ENCODE results near the gene GEMIN7. TPM values are rescaled to one million over a fixed set of nuclear protein-coding genes. Genes with fewer than 3 reads are reported as not detected.

GEMIN7 gene
- total and polyA plus RNA-seq, 2 donors (not counting 1 experiment from before 2014, with no cell fraction given), result 15.7 to 18.0 TPM

GRCh38 chr19:45090034-45090433 lies 11.0 kb downstream of the GEMIN7 start:
- H3K4me1 ChIP-seq (ENCODE audit: control insufficient read depth, extremely low read depth, insufficient read depth, low read length), result peaks cover 20% of the 10 kb centered on the region
- H2AFZ ChIP-seq (ENCODE audit: low read length), result no peak overlapping the region
- TF ChIP-seq, protein P1, sequence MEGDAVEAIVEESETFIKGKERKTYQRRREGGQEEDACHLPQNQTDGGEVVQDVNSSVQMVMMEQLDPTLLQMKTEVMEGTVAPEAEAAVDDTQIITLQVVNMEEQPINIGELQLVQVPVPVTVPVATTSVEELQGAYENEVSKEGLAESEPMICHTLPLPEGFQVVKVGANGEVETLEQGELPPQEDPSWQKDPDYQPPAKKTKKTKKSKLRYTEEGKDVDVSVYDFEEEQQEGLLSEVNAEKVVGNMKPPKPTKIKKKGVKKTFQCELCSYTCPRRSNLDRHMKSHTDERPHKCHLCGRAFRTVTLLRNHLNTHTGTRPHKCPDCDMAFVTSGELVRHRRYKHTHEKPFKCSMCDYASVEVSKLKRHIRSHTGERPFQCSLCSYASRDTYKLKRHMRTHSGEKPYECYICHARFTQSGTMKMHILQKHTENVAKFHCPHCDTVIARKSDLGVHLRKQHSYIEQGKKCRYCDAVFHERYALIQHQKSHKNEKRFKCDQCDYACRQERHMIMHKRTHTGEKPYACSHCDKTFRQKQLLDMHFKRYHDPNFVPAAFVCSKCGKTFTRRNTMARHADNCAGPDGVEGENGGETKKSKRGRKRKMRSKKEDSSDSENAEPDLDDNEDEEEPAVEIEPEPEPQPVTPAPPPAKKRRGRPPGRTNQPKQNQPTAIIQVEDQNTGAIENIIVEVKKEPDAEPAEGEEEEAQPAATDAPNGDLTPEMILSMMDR (conservative IDR thresholded peaks at IDR 0.05 in 1 of 2, IDR thresholded peaks at IDR 0.05 in 1 of 2; ENCODE audit: low read depth in 1 of 2, low read length in 2 of 2), result no peak
- no peak for TF ChIP-seq EZH2 (IDR thresholded peaks at IDR 0.05; ENCODE audit: low read length, missing control alignments)
- no peak overlapping the region for H3K4me2 ChIP-seq (ENCODE audit: extremely low read depth, insufficient read depth, low read length)
- peaks cover 9% of the 10 kb centered on the region for H3K36me3 ChIP-seq (ENCODE audit: control insufficient read depth, insufficient read depth, low read length)
- H3K79me2 ChIP-seq (ENCODE audit: control insufficient read depth, insufficient read depth, low read length), result peaks cover 23% of the 10 kb centered on the region
- DNase-seq (ENCODE audit: low read depth in 2 of 2), result no peak
- no peak overlapping the region for H3K4me3 ChIP-seq (replicated peaks in 1 of 4; ENCODE audit: control extremely low read depth in 1 of 4, insufficient read depth in 1 of 4, low read depth in 3 of 4, low read length in 4 of 4)
- H3K9me3 ChIP-seq (ENCODE audit: control insufficient read depth, insufficient read depth, low read depth, low read length), result no peaks in the 10 kb centered on the region
- H4K20me1 ChIP-seq (ENCODE audit: control insufficient read depth, extremely low read depth, insufficient read depth, low read length), result no peaks in the 10 kb centered on the region
- no peaks in the 10 kb centered on the region for H3K27me3 ChIP-seq (ENCODE audit: control insufficient read depth, insufficient read depth, low read length)
- H3K9ac ChIP-seq (ENCODE audit: insufficient read depth, low read length), result no peak overlapping the region
- no peak overlapping the region for H3K27ac ChIP-seq (ENCODE audit: insufficient read depth, low read length)

DNA sequence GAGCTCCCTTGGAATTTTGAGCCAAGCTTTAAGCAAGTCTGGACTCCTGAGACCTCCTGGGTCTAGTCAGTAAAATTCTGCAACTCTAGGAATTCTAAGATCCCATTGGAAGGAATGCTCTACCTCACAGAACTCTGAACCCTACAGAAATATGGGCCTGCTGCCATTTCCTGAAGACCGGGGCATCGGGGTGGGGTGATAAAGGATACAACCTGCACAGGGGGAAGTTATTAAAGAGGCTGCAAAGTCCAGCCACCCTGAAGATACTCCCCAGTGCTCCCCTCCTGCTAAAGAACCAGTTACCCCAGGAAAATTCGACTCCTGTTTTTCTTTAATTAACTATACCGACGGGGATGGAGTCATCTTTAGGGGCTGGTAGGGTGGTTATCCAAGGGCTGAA lies 11.5 kb downstream of the GEMIN7 start:
- TF ChIP-seq, protein P1 (conservative IDR thresholded peaks at IDR 0.05 in 1 of 2, IDR thresholded peaks at IDR 0.05 in 1 of 2; ENCODE audit: low read depth in 1 of 2, low read length in 2 of 2), result no peak
- no peak for TF ChIP-seq EZH2 (IDR thresholded peaks at IDR 0.05; ENCODE audit: low read length, missing control alignments)
- Histone ChIP-seq H3K79me2 (ENCODE audit: control insufficient read depth, insufficient read depth, low read length) (peaks cover 28% of the 10 kb centered on the region), H3K27ac (ENCODE audit: insufficient read depth, low read length) (peak overlapping the region; percentile 44), H3K9ac (ENCODE audit: insufficient read depth, low read length) (no peak overlapping the region), H4K20me1 (ENCODE audit: control insufficient read depth, extremely low read depth, insufficient read depth, low read length) (no peaks in the 10 kb centered on the region), H2AFZ (ENCODE audit: low read length) (no peak overlapping the region), H3K4me3 (replicated peaks in 1 of 4; ENCODE audit: control extremely low read depth in 1 of 4, insufficient read depth in 1 of 4, low read depth in 3 of 4, low read length in 4 of 4) (peak overlapping the region in 2 of 4 experiments; percentile 68 to 94), H3K4me2 (ENCODE audit: extremely low read depth, insufficient read depth, low read length) (peak overlapping the region; percentile 88), H3K36me3 (ENCODE audit: control insufficient read depth, insufficient read depth, low read length) (peaks cover 9% of the 10 kb centered on the region), H3K9me3 (ENCODE audit: control insufficient read depth, insufficient read depth, low read depth, low read length) (no peaks in the 10 kb centered on the region), H3K4me1 (ENCODE audit: control insufficient read depth, extremely low read depth, insufficient read depth, low read length) (peaks cover 20% of the 10 kb centered on the region), H3K27me3 (ENCODE audit: control insufficient read depth, insufficient read depth, low read length) (no peaks in the 10 kb centered on the region)
- no peak for DNase-seq (ENCODE audit: low read depth in 2 of 2)

DNA sequence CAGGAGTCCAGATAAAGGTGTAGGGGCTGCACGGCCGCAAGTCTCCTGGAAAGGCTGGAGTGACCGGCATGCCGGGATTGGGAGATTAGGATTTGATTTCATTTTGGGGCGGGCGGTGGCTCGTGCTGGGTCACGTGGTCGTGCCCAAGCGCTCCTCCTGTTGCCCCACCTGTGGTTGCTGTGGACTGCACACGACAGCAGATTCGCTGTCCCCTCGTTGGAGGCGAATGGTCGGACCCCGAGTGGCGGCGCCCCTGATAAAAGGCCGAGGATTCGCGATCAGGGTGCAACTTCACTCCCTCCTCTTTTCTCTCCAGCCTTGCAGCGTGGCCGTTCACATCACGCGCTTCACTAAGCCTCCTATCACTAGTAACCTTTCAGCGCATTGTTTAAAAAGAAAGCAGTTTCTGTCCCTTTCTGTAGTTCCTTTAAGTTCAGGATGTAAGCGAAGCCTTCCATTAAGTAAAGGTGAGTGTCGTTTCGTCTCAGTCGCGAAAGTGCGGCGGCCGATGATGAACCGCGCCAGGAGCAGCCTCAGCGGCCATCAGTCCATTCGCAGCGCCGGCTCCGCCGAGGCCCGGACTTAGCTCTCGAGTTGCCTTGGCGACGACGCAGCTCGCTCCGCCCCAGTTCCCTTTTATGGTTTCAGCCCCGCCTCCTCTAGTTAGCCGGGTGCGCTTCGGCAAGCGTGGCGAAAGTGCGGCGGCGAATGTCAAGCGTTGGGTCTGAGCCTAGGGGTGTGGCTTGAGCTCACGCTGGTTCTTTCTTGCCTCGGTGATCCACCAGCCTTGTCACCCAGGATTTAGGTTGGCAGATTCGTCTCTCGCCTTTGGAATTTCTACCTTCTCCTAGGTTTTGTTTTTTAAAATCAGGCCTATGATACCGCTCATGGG lies 12.2 kb downstream of the GEMIN7 start:
- H2AFZ ChIP-seq (ENCODE audit: low read length), result peak overlapping the region; percentile 70
- no peaks in the 10 kb centered on the region for H3K9me3 ChIP-seq (ENCODE audit: control insufficient read depth, insufficient read depth, low read depth, low read length)
- H3K79me2 ChIP-seq (ENCODE audit: control insufficient read depth, insufficient read depth, low read length), result peaks cover 35% of the 10 kb centered on the region
- TF ChIP-seq, protein P1 (conservative IDR thresholded peaks at IDR 0.05 in 1 of 2, IDR thresholded peaks at IDR 0.05 in 1 of 2; ENCODE audit: low read depth in 1 of 2, low read length in 2 of 2), result no peak
- TF ChIP-seq EZH2 (IDR thresholded peaks at IDR 0.05; ENCODE audit: low read length, missing control alignments), result no peak
- H3K4me2 ChIP-seq (ENCODE audit: extremely low read depth, insufficient read depth, low read length), result peak overlapping the region; percentile 99
- peaks cover 20% of the 10 kb centered on the region for H3K4me1 ChIP-seq (ENCODE audit: control insufficient read depth, extremely low read depth, insufficient read depth, low read length)
- peaks cover 9% of the 10 kb centered on the region for H3K36me3 ChIP-seq (ENCODE audit: control insufficient read depth, insufficient read depth, low read length)
- H3K27ac ChIP-seq (ENCODE audit: insufficient read depth, low read length), result peak overlapping the region; percentile 92
- no peaks in the 10 kb centered on the region for H3K27me3 ChIP-seq (ENCODE audit: control insufficient read depth, insufficient read depth, low read length)
- H3K4me3 ChIP-seq (replicated peaks in 1 of 4; ENCODE audit: control extremely low read depth in 1 of 4, insufficient read depth in 1 of 4, low read depth in 3 of 4, low read length in 4 of 4), result peak overlapping the region; percentile 56 to 94 (median 72)
- no peaks in the 10 kb centered on the region for H4K20me1 ChIP-seq (ENCODE audit: control insufficient read depth, extremely low read depth, insufficient read depth, low read length)
- peak overlapping the region; percentile 61 for H3K9ac ChIP-seq (ENCODE audit: insufficient read depth, low read length)
- peak; percentile 98 to 99 for DNase-seq (ENCODE audit: low read depth in 2 of 2)
